B cell (primary cell): ENCODE results near the gene RNF130. TPM values are rescaled to one million over a fixed set of nuclear protein-coding genes. Genes with fewer than 3 reads are reported as not detected.

Source experiments
- ATAC-seq: fragments of 200-7000 bp; cut with Tn5 transposase; one replicate; pipeline ENCODE4 v1.10.0; 2021; ENCODE audit warnings: low read depth, mild to moderate bottlenecking, moderate number of reproducible peaks, moderate library complexity
- CTCF ChIA-PET: fragments of 350-600 bp; sonication (Branson Sonifier 250); formaldehyde crosslinking; loops from one replicate; lab custom pipeline; 2021; ENCODE audit warnings: antibody characterized with exemption, inconsistent platforms; lab: Charles Lee
- POLR2A ChIA-PET: fragments of 350-600 bp; sonication (Branson Sonifier 250); formaldehyde crosslinking; loops from one replicate; lab custom pipeline; 2021; ENCODE audit warnings: antibody characterized with exemption; lab: Charles Lee
- DNase-seq: peaks from one replicate; pipeline ENCODE4 v3.0.0; 2013
- H2AFZ ChIP-seq: 2 replicates; pipeline ENCODE4 v1.6.1; 2012; ENCODE audit warnings: mild to moderate bottlenecking, low read depth, low read length; ENCODE audit not compliant: insufficient read depth, poor library complexity, severe bottlenecking
- H3K27ac ChIP-seq, 2 donors: 1 replicate in 1 of 2; 2 replicates in 1 of 2; pipeline ENCODE4 v1.5.1; 2012 to 2013; ENCODE audit warnings: low read length in 2 of 2, mild to moderate bottlenecking in 2 of 2, moderate library complexity in 1 of 2
- H3K27me3 ChIP-seq, 4 experiments: fragments of 200-600 bp in 1 of 4; sonication (generic) in 1 of 4; replicated peaks in 1 of 4; 1 replicate in 2 of 4; 2 replicates in 2 of 4; pipeline versions ENCODE4 v1.6.1 to v1.7.0; 2013 to 2016; ENCODE audit warnings: low read length in 3 of 4, mild to moderate bottlenecking in 2 of 4, mixed read lengths in 1 of 4, moderate library complexity in 1 of 4; ENCODE audit not compliant: insufficient read depth in 4 of 4, control insufficient read depth in 3 of 4; ENCODE audit errors: control extremely low read depth in 1 of 4
- H3K36me3 ChIP-seq, 2 experiments: replicated peaks in 1 of 2; 1 replicate in 1 of 2; 2 replicates in 1 of 2; pipeline versions ENCODE4 v1.6.1 to v1.7.1; 2013; ENCODE audit warnings: low read length in 1 of 2; ENCODE audit not compliant: insufficient read depth in 2 of 2, control insufficient read depth in 1 of 2; ENCODE audit errors: control extremely low read depth in 1 of 2, extremely low read depth in 1 of 2
- H3K4me1 ChIP-seq, 2 donors: fragments of 200-600 bp in 1 of 2; sonication (generic) in 1 of 2; 1 replicate in 1 of 2; 2 replicates in 1 of 2; pipeline versions ENCODE4 v1.5.1 to v1.6.1; 2013 to 2017; ENCODE audit warnings: low read length in 2 of 2; ENCODE audit not compliant: control insufficient read depth in 2 of 2, insufficient read depth in 2 of 2
- H3K4me2 ChIP-seq: replicated peaks from 2 replicates; pipeline ENCODE3; 2012; ENCODE audit warnings: mild to moderate bottlenecking, low read depth, low read length; ENCODE audit not compliant: poor library complexity, severe bottlenecking
- H3K4me3 ChIP-seq, 5 experiments: fragments of 200-600 bp in 1 of 5; sonication (generic) in 1 of 5; 1 replicate in 3 of 5; 2 replicates in 2 of 5; pipeline versions ENCODE4 v1.5.1 to v1.7.0; 2011 to 2016; ENCODE audit warnings: low read length in 4 of 5, mild to moderate bottlenecking in 4 of 5, low read depth in 2 of 5, control low read depth in 1 of 5, moderate library complexity in 1 of 5; ENCODE audit not compliant: insufficient read depth in 1 of 5; ENCODE audit errors: control extremely low read depth in 1 of 5, extremely low read depth in 1 of 5
- H3K79me2 ChIP-seq: fragments of 200-600 bp; sonication (generic); one replicate; pipeline ENCODE4 v1.6.0; 2016; ENCODE audit warnings: low read length; ENCODE audit not compliant: control insufficient read depth, insufficient read depth
- H3K9ac ChIP-seq: fragments of 200-600 bp; sonication (generic); 2 replicates; pipeline ENCODE4 v1.6.1; 2017; ENCODE audit warnings: mild to moderate bottlenecking, low read length, moderate library complexity
- H3K9me3 ChIP-seq, 3 donors: one replicate each; pipeline versions ENCODE4 v1.6.1 to v1.7.1; 2013; ENCODE audit warnings: low read length in 2 of 3; ENCODE audit not compliant: control insufficient read depth in 2 of 3, insufficient read depth in 1 of 3; ENCODE audit errors: control extremely low read depth in 1 of 3
- H4K20me1 ChIP-seq: 2 replicates; pipeline ENCODE4 v1.6.0; 2012; ENCODE audit warnings: mild to moderate bottlenecking, low read length; ENCODE audit not compliant: insufficient read depth, control insufficient read depth, poor library complexity, severe bottlenecking
- H3K27ac Mint-ChIP-seq: one replicate; pipeline ENCODE4 v1.8.0; 2021; ENCODE audit warnings: mixed read lengths
- H3K27me3 Mint-ChIP-seq: one replicate; pipeline ENCODE4 v1.8.0; 2021; ENCODE audit warnings: mixed read lengths
- H3K4me1 Mint-ChIP-seq: one replicate; pipeline ENCODE4 v1.8.0; 2021; ENCODE audit warnings: mixed read lengths
- H3K4me3 Mint-ChIP-seq: one replicate; pipeline ENCODE4 v1.8.0; 2021; ENCODE audit warnings: mixed read lengths
- H3K9me3 Mint-ChIP-seq: one replicate; pipeline ENCODE4 v1.8.0; 2022; ENCODE audit warnings: mixed read lengths; ENCODE audit not compliant: insufficient read depth
- EZH2 ChIP-seq: IDR thresholded peaks from 2 replicates; pipeline ENCODE4 v1.6.1; 2012; ENCODE audit warnings: borderline replicate concordance, low read depth, mild to moderate bottlenecking, moderate library complexity, low read length; ENCODE audit not compliant: insufficient read depth, poor library complexity, severe bottlenecking
- WGBS: methylation state at CpG from one replicate; pipeline ENCODE4 v1.1.5; 2013; ENCODE audit warnings: missing lambda C conversion rate; ENCODE audit not compliant: insufficient coverage; 5-methylcytosine and 5-hydroxymethylcytosine counted together
- intact Hi-C: fragments of 100-400 bp; cut with micrococcal nuclease; formaldehyde crosslinking; loops from one replicate; pipeline ENCODE4 v1.10.0; 2022
- polyA plus RNA-seq: library from polyadenylated mRNA; depleted of rRNA; stranded (reverse); fragments of >200 nt; gene quantifications from 2 replicates; pipeline ENCODE4 v1.2.3, GENCODE V29; 2012
- total RNA-seq, 2 donors: library from RNA; stranded (reverse); fragments of 120-200 nt in 1 of 2; gene quantifications; 1 replicate in 1 of 2; 2 replicates in 1 of 2; pipeline versions ENCODE4 v1.2.3 to v1.2.4, GENCODE V29; 2013 to 2022
- TF ChIP-seq, protein P1 (sequence below): fragments of 200-600 bp; IDR thresholded peaks from one replicate; pipeline ENCODE4 v1.8.0; 2022; ENCODE audit warnings: antibody characterized with exemption, mild to moderate bottlenecking

Gene RNF130
- total and polyA plus RNA-seq, 2 donors (not counting 1 experiment from before 2014, with no cell fraction given): 18.1 to 25.8 TPM

DNA sequence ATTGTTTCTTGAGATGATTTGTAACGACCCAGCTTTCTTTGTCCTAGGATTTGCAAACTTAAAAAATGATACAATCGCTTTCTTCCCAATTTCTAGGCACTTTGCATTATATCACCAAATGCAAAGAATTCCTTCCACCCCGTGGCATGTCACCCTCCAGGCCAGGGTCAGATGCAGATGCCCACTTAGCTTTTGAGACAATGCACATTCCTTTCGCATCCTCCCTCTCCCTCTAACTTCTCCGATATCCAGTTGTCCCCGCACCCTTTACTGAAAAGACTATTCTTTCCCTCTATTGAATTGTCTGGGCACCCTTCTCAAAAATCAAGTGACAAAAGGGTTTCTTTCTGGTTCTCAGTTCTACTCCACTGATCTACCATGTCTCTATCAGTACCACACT is 17.3 kb downstream of the RNF130 start:
- DNase-seq (no peak), ATAC-seq (no peak)
- H3K27me3 ChIP-seq: no peaks in the 10 kb centered on the region
- H3K27ac ChIP-seq: no peak overlapping the region
- H3K4me3 ChIP-seq: no peak overlapping the region
- no peak overlapping the region for H2AFZ ChIP-seq
- CTCF ChIA-PET: no interaction called here
- no peaks in the 10 kb centered on the region for H3K4me1 ChIP-seq
- H3K79me2 ChIP-seq: peaks cover 49% of the 10 kb centered on the region
- no peak overlapping the region for H3K9ac ChIP-seq
- intact Hi-C loops: no loop called here
- POLR2A ChIA-PET: no interaction called here
- Mint-ChIP-seq H3K27ac (no peak overlapping the region), H3K4me1 (peaks cover 10% of the 10 kb centered on the region), H3K4me3 (no peak overlapping the region), H3K9me3 (no peaks in the 10 kb centered on the region), H3K27me3 (no peaks in the 10 kb centered on the region)
- H3K4me2 ChIP-seq: no peak overlapping the region
- H4K20me1 ChIP-seq: peaks cover 15% of the 10 kb centered on the region
- no peaks in the 10 kb centered on the region for H3K9me3 ChIP-seq
- TF ChIP-seq EZH2: no peak
- TF ChIP-seq, protein P1, sequence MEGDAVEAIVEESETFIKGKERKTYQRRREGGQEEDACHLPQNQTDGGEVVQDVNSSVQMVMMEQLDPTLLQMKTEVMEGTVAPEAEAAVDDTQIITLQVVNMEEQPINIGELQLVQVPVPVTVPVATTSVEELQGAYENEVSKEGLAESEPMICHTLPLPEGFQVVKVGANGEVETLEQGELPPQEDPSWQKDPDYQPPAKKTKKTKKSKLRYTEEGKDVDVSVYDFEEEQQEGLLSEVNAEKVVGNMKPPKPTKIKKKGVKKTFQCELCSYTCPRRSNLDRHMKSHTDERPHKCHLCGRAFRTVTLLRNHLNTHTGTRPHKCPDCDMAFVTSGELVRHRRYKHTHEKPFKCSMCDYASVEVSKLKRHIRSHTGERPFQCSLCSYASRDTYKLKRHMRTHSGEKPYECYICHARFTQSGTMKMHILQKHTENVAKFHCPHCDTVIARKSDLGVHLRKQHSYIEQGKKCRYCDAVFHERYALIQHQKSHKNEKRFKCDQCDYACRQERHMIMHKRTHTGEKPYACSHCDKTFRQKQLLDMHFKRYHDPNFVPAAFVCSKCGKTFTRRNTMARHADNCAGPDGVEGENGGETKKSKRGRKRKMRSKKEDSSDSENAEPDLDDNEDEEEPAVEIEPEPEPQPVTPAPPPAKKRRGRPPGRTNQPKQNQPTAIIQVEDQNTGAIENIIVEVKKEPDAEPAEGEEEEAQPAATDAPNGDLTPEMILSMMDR: no peak
- WGBS: 90% methylated on average over 6 of the region's 6 CpGs
- no peaks in the 10 kb centered on the region for H3K36me3 ChIP-seq

DNA sequence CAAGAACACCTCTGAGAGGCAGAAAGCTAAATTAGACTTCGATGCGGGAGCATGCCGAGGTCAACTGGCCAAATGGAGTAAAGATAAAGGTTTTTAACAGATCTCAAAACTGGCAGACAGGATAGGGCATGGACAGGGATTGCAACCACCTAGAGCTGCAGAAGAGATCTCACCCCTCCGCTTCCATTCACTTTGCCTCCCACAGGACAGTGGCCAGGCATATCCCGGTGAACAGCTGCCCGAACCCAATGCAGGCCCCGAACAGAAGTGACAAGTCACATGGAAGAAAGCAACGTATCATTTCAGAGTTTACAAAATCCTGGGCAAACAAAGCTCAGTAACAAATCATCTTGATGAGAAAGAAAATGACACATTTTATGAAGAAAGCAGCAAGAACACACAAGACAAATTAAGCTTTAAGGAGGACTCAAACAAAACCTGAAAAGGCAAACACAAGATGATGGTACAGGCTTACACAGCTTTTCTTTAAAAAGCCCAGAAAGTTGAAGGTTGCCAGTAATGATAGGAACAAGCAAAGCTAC is 18.4 kb downstream of the RNF130 start:
- H3K79me2 ChIP-seq: peaks cover 51% of the 10 kb centered on the region
- H3K27ac ChIP-seq: no peak overlapping the region
- H3K9me3 ChIP-seq: no peaks in the 10 kb centered on the region
- H3K4me1 ChIP-seq: no peaks in the 10 kb centered on the region
- ATAC-seq (no peak), DNase-seq (no peak)
- intact Hi-C loops: no loop called here
- Mint-ChIP-seq H3K4me3 (no peak overlapping the region), H3K4me1 (peaks cover 10% of the 10 kb centered on the region), H3K27me3 (no peaks in the 10 kb centered on the region), H3K27ac (no peak overlapping the region), H3K9me3 (no peaks in the 10 kb centered on the region)
- POLR2A ChIA-PET: no interaction called here
- no peaks in the 10 kb centered on the region for H3K27me3 ChIP-seq
- no peak overlapping the region for H3K9ac ChIP-seq
- H3K36me3 ChIP-seq: no peaks in the 10 kb centered on the region
- H2AFZ ChIP-seq: no peak overlapping the region
- H4K20me1 ChIP-seq: peaks cover 15% of the 10 kb centered on the region
- H3K4me2 ChIP-seq: no peak overlapping the region
- TF ChIP-seq, protein P1: no peak
- no peak for TF ChIP-seq EZH2
- CTCF ChIA-PET: no interaction called here
- WGBS: 96% methylated on average over 4 of the region's 8 CpGs
- H3K4me3 ChIP-seq: no peak overlapping the region
